Fibroblast of lung (primary cell): ENCODE measurements around the gene DBET.

Experiments
- CTCF ChIP-seq, 2 donors: IDR thresholded peaks in 1 of 2; conservative IDR thresholded peaks in 1 of 2; 1 replicate in 1 of 2; 2 replicates in 1 of 2; pipeline ENCODE4 v1.5.1; 2011 to 2012; ENCODE audit warnings: low read length in 2 of 2, control low read depth in 1 of 2, inconsistent platforms in 1 of 2, low read depth in 1 of 2, mild to moderate bottlenecking in 1 of 2
- EZH2 ChIP-seq: IDR thresholded peaks from 2 replicates; pipeline ENCODE4 v1.5.1; 2012; ENCODE audit warnings: low read length, control low read depth, mild to moderate bottlenecking; ENCODE audit errors: missing control alignments

- TF ChIP-seq CTCF (conservative IDR thresholded peaks at IDR 0.05 in 1 of 2, IDR thresholded peaks at IDR 0.05 in 1 of 2; ENCODE audit: low read depth in 1 of 2, low read length in 2 of 2), result no peak
- TF ChIP-seq EZH2, result peak; percentile 76
These were observed 43.2 kb upstream of the DBET start for GRCh38 chr4:190020790-190021717.
